Parathyroid adenoma (tissue), 2 donors: ENCODE measurements around the gene GRAMD4.

Experiments used
- H2AFZ ChIP-seq: fragments of 300-600 bp; sonication (generic); one replicate; pipeline ENCODE4 v1.7.0; 2017; ENCODE audit warnings: antibody characterized with exemption, mild to moderate bottlenecking
- H3K27ac ChIP-seq: fragments of 300-600 bp; sonication (generic); one replicate; pipeline ENCODE4 v1.7.0; 2017
- H3K27me3 ChIP-seq: fragments of 300-600 bp; sonication (generic); one replicate; pipeline ENCODE4 v1.7.0; 2017; ENCODE audit warnings: low read length; ENCODE audit not compliant: control insufficient read depth, insufficient read depth
- H3K36me3 ChIP-seq: fragments of 300-600 bp; sonication (generic); one replicate; pipeline ENCODE4 v1.7.0; 2017; ENCODE audit warnings: low read length; ENCODE audit not compliant: control insufficient read depth, insufficient read depth
- H3K4me1 ChIP-seq: fragments of 300-600 bp; sonication (generic); one replicate; pipeline ENCODE4 v1.7.0; 2017; ENCODE audit warnings: control low read depth
- H3K4me2 ChIP-seq: fragments of 300-600 bp; sonication (generic); one replicate; pipeline ENCODE4 v1.7.0; 2017; ENCODE audit warnings: low read length
- H3K4me3 ChIP-seq: fragments of 300-600 bp; sonication (generic); one replicate; pipeline ENCODE4 v1.7.0; 2017; ENCODE audit warnings: low read depth, low read length
- H3K79me2 ChIP-seq: fragments of 300-600 bp; sonication (generic); one replicate; pipeline ENCODE4 v1.7.0; 2017; ENCODE audit warnings: control low read depth
- H3K9ac ChIP-seq: fragments of 300-600 bp; sonication (generic); one replicate; pipeline ENCODE4 v1.7.0; 2017; ENCODE audit warnings: mild to moderate bottlenecking
- H3K9me3 ChIP-seq: fragments of 300-600 bp; sonication (generic); one replicate; pipeline ENCODE4 v1.7.0; 2017; ENCODE audit warnings: low read length; ENCODE audit not compliant: control insufficient read depth
- TF ChIP-seq, protein P1 (sequence below): fragments of 300-600 bp; sonication (generic); IDR thresholded peaks from one replicate; pipeline ENCODE4 v1.7.0; 2017; ENCODE audit warnings: antibody characterized with exemption, mild to moderate bottlenecking
- donor health status: primary hyperparathyroidism.

The GRAMD4 gene

DNA sequence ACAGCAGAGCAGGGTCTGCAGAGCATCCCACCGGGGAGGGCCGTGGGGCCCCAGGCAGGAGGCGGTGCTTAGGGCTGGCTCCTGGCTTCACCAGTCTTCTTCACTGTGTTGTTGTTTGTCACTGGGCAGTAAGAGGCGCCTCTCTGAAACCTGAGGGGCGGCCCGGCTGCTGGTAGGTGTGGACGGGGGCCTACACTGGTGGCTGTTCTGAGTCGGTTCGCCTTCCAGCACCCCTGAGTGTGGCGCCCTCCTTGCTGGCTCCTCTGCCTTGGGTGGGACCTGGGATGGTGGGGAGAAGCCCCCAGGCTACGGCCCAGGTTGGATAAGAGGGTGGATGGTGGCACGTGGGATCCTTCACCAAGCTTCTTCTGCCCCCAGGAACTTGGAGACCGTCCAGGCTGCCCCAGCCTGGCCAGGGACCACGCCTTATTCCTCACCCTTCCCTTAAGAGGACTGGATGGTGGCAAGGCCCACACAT lies 10.4 kb upstream of the GRAMD4 start:
- no peak overlapping the region for H3K27ac ChIP-seq
- peaks cover 25% of the 10 kb centered on the region for H3K79me2 ChIP-seq
- H3K4me2 ChIP-seq = no peak overlapping the region
- no peaks in the 10 kb centered on the region for H3K4me1 ChIP-seq
- no peaks in the 10 kb centered on the region for H3K27me3 ChIP-seq
- H3K36me3 ChIP-seq = no peaks in the 10 kb centered on the region
- TF ChIP-seq, protein P1, sequence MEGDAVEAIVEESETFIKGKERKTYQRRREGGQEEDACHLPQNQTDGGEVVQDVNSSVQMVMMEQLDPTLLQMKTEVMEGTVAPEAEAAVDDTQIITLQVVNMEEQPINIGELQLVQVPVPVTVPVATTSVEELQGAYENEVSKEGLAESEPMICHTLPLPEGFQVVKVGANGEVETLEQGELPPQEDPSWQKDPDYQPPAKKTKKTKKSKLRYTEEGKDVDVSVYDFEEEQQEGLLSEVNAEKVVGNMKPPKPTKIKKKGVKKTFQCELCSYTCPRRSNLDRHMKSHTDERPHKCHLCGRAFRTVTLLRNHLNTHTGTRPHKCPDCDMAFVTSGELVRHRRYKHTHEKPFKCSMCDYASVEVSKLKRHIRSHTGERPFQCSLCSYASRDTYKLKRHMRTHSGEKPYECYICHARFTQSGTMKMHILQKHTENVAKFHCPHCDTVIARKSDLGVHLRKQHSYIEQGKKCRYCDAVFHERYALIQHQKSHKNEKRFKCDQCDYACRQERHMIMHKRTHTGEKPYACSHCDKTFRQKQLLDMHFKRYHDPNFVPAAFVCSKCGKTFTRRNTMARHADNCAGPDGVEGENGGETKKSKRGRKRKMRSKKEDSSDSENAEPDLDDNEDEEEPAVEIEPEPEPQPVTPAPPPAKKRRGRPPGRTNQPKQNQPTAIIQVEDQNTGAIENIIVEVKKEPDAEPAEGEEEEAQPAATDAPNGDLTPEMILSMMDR = no peak
- H3K4me3 ChIP-seq = no peak overlapping the region
- H2AFZ ChIP-seq = no peak overlapping the region
- H3K9ac ChIP-seq = no peak overlapping the region
- H3K9me3 ChIP-seq = no peaks in the 10 kb centered on the region

DNA sequence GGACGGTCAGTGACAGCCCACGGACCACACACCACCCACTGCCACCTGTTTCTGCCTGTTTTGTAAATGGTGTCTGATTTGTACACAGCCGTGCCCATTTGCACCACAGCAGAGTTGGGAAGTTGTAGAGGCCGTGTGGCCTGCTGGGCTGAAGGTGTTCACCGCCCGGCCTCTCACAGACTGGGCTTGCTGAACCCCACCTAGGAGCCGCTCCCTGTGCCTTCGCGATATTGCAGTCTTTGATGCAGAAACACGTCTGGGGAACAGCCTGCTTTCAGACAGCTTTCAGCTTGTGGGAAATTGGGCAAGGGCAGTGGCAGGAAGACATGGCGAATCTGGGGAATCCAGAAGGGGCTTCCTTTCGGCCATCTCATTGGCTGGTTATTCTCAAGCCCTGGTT lies 9.8 kb upstream of the GRAMD4 start:
- H3K9me3 ChIP-seq = no peaks in the 10 kb centered on the region
- H3K9ac ChIP-seq = no peak overlapping the region
- H2AFZ ChIP-seq = no peak overlapping the region
- no peaks in the 10 kb centered on the region for H3K4me1 ChIP-seq
- TF ChIP-seq, protein P1 = no peak
- no peak overlapping the region for H3K4me3 ChIP-seq
- peaks cover 23% of the 10 kb centered on the region for H3K79me2 ChIP-seq
- no peaks in the 10 kb centered on the region for H3K36me3 ChIP-seq
- no peak overlapping the region for H3K4me2 ChIP-seq
- no peak overlapping the region for H3K27ac ChIP-seq
- H3K27me3 ChIP-seq = no peaks in the 10 kb centered on the region

DNA sequence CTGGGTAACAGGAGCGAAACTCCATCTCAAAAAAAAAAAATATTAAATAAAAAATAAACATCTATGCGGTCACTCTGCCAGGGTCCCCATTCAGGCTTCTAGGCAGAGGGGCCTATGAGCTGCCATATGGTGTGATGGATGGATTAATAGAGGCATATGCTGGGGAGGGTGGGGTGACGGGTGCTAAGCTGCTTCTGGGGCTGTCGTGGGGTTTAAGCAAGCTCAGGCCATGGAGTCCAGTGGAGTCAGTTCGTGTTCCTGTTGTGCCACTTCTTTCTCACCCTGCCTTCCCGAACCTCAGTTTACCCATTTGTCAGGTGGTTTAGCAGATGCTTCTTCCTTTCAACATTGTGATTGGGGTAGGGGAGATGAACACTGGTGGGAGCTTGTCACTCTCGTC lies 9.0 kb upstream of the GRAMD4 start:
- Histone ChIP-seq H3K79me2 (peaks cover 21% of the 10 kb centered on the region), H3K4me3 (no peak overlapping the region), H3K4me2 (no peak overlapping the region), H3K9me3 (no peaks in the 10 kb centered on the region), H3K27ac (no peak overlapping the region), H3K9ac (no peak overlapping the region), H3K36me3 (no peaks in the 10 kb centered on the region), H3K4me1 (no peaks in the 10 kb centered on the region), H2AFZ (no peak overlapping the region), H3K27me3 (no peaks in the 10 kb centered on the region)
- TF ChIP-seq, protein P1 = no peak

DNA sequence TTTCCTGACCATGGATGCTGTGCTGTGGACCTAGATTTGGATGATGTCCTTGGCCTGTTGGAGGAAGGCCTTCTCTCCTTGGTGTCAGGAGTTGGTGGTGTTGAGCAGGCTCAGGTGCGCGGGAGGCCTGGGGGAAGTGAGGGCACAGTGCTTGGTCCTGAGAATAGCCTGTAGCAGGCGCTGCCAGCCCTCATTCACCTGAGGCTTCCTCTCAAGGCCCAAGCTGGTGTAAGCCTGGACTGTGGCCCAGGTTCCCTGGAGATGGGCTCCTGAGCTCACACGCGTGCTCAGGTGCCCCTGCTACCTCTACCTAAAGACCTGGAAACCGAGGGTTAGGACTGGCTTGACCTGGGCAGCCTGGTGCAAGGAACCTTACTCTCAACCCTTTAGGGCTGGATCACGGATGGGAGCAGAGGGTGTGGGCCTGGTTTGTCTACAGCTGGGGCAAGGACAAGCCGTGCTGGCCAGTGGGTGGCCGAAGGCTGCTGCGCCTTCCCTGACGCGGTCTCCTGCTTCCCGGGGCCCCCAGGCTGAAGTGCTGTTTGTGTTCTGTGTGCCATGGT lies 7.8 kb upstream of the GRAMD4 start:
- H3K27ac ChIP-seq = no peak overlapping the region
- no peaks in the 10 kb centered on the region for H3K4me1 ChIP-seq
- H3K9ac ChIP-seq = no peak overlapping the region
- H3K79me2 ChIP-seq = peaks cover 21% of the 10 kb centered on the region
- no peaks in the 10 kb centered on the region for H3K36me3 ChIP-seq
- H2AFZ ChIP-seq = no peak overlapping the region
- TF ChIP-seq, protein P1 = no peak
- no peak overlapping the region for H3K4me2 ChIP-seq
- no peaks in the 10 kb centered on the region for H3K27me3 ChIP-seq
- H3K4me3 ChIP-seq = no peak overlapping the region
- no peaks in the 10 kb centered on the region for H3K9me3 ChIP-seq

DNA sequence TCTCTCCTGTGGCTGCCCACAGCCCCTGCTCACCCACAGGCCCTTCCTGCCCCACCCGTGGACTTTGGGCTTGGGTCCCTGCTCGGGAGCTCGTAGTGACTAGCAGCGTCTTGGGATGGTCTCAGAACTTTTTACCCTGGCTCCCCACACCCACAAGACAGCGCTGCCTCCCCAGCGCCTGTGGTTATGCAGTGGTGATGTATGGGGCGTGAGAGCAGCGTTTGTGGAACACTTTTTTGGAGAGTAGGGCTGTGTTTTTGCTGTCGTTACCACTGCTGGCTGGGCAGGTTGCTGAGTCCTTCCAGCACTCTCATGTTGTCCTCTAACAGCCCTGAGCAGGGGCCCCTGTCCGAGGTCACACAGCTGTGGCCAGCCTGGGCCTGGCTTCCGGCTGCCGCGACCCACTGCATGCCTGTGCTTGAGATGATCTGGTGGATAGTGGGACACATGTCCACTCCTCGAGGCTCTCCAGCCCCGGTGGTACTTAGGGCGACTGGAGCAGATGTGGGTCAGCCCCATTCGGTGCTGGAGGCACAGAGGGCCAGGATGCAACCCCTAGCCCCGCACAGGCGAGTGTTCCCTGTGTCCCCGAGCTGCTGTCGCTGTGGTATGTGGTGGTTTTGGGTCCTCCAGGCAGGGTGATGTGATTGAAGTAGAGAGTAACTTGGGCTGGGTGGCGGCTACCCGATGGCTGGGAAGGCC lies 7.1 kb upstream of the GRAMD4 start:
- Histone ChIP-seq H3K36me3 (no peaks in the 10 kb centered on the region), H3K4me1 (no peaks in the 10 kb centered on the region), H3K79me2 (peaks cover 21% of the 10 kb centered on the region), H3K9ac (no peak overlapping the region), H3K9me3 (no peaks in the 10 kb centered on the region), H3K4me3 (no peak overlapping the region), H3K27me3 (no peaks in the 10 kb centered on the region), H2AFZ (no peak overlapping the region), H3K27ac (no peak overlapping the region), H3K4me2 (no peak overlapping the region)
- TF ChIP-seq, protein P1 = no peak
